A549 (cell line): ENCODE measurements around the gene KRT35. TPM values are rescaled to one million over a fixed set of nuclear protein-coding genes. Genes with fewer than 3 reads are reported as not detected.

Source experiments
- ATAC-seq, 2 experiments: fragments of 200-7000 bp in 1 of 2; fragments of >200 bp in 1 of 2; cut with Nextera tagmentation in 1 of 2; cut with Tn5 transposase in 1 of 2; 3 replicates each; pipeline versions ENCODE4 v1.8.0 to v1.9.1; 2018 to 2020; ENCODE audit warnings: mild to moderate bottlenecking in 1 of 2, moderate library complexity in 1 of 2
- CTCF ChIA-PET: fragments of 300-600 bp; sonication (Branson Sonifier 250); formaldehyde crosslinking; extraction: SDS; loops from one replicate; lab custom pipeline; 2021; ENCODE audit warnings: antibody characterized with exemption, inconsistent platforms; lab: Yijun Ruan, JAX
- POLR2A ChIA-PET: fragments of 350-600 bp; formaldehyde crosslinking; extraction: SDS; loops from one replicate; lab custom pipeline; 2021; ENCODE audit warnings: antibody characterized with exemption, inconsistent platforms; lab: Yijun Ruan, JAX
- DNase-seq, 2 experiments: peaks; one replicate each; pipeline versions ENCODE4 v3.0.0 to v3.0.0-alpha.2; 2011 to 2016; ENCODE audit warnings: low read depth in 1 of 2, low spot score in 1 of 2
- FAIRE-seq: peaks from 2 replicates; lab custom pipeline; 2011; peaks lifted over from hg19 to GRCh38; lab: Jason Lieb, UNC
- H3K27ac ChIP-seq, 2 experiments: fragments of >200 bp; sonication (Bioruptor Twin); formaldehyde crosslinking; 3 replicates each; pipeline ENCODE4 v1.5.1; 2016 to 2017
- H3K4me1 ChIP-seq: fragments of >200 bp; sonication (Bioruptor Twin); formaldehyde crosslinking; 3 replicates; pipeline ENCODE4 v1.6.1; 2016
- H3K4me2 ChIP-seq: fragments of >200 bp; sonication (Bioruptor Twin); formaldehyde crosslinking; 3 replicates; pipeline ENCODE4 v1.6.1; 2016
- H3K4me3 ChIP-seq: fragments of >200 bp; sonication (Bioruptor Twin); formaldehyde crosslinking; 3 replicates; pipeline ENCODE4 v1.5.1; 2016
- H3K9me3 ChIP-seq: fragments of >200 bp; sonication (Bioruptor Twin); formaldehyde crosslinking; 3 replicates; pipeline ENCODE4 v1.6.1; 2016
- FOSB ChIP-seq: fragments of 250-450 bp; sonication (Bioruptor Pico); IDR thresholded peaks from 2 replicates; pipeline ENCODE4 v1.5.0; 2020; ENCODE audit warnings: mild to moderate bottlenecking, moderate library complexity
- FOXS1 ChIP-seq: fragments of 250-450 bp; sonication (Bioruptor Pico); IDR thresholded peaks from 2 replicates; pipeline ENCODE4 v1.5.0; 2020; ENCODE audit warnings: mild to moderate bottlenecking, moderate library complexity
- HOXB13 ChIP-seq: fragments of 250-450 bp; sonication (Bioruptor Pico); IDR thresholded peaks from 2 replicates; pipeline ENCODE4 v1.5.0; 2020; ENCODE audit warnings: low read depth, mild to moderate bottlenecking, moderate library complexity
- HOXB5 ChIP-seq: fragments of 250-450 bp; sonication (Bioruptor Pico); IDR thresholded peaks from 2 replicates; pipeline ENCODE4 v1.5.0; 2020; ENCODE audit warnings: mild to moderate bottlenecking, moderate library complexity
- JUN ChIP-seq, 2 experiments: fragments of >200 bp; sonication (Bioruptor Twin); formaldehyde crosslinking; IDR thresholded peaks; 2 replicates in 1 of 2; 3 replicates in 1 of 2; pipeline ENCODE4 v1.6.1; 2016 to 2017
- KDM1A ChIP-seq: fragments of 200-600 bp; sonication (generic); IDR thresholded peaks from 2 replicates; pipeline ENCODE4 v1.6.1; 2016; ENCODE audit warnings: low read depth, mild to moderate bottlenecking
- MAZ ChIP-seq: fragments of 150-350 bp; IDR thresholded peaks from 2 replicates; pipeline ENCODE4 v1.6.1; 2014; ENCODE audit warnings: antibody characterized with exemption, low read depth, low read length, borderline replicate concordance
- MYC ChIP-seq: IDR thresholded peaks from 2 replicates; pipeline ENCODE4 v1.6.1; 2012; ENCODE audit warnings: mild to moderate bottlenecking, inconsistent platforms, low read length, improper control_type of control experiment, borderline replicate concordance
- NFE2L2 ChIP-seq: fragments of 150-350 bp; conservative IDR thresholded peaks from 2 replicates; pipeline ENCODE4 v1.6.1; 2014; ENCODE audit warnings: low read length
- NPAS2 ChIP-seq: fragments of 250-450 bp; sonication (Bioruptor Pico); IDR thresholded peaks from 2 replicates; pipeline ENCODE4 v1.8.0; 2022; ENCODE audit warnings: mild to moderate bottlenecking, moderate library complexity, borderline replicate concordance
- NR3C1 ChIP-seq: fragments of >200 bp; sonication (Bioruptor Twin); formaldehyde crosslinking; IDR thresholded peaks from 3 replicates; pipeline ENCODE4 v1.6.1; 2017
- POLR2AphosphoS2 ChIP-seq: conservative IDR thresholded peaks from 2 replicates; pipeline ENCODE4 v1.6.1; 2012; ENCODE audit warnings: low read length, improper control_type of control experiment, inconsistent platforms
- RARB ChIP-seq: fragments of 250-450 bp; sonication (Bioruptor Pico); IDR thresholded peaks from 2 replicates; pipeline ENCODE4 v1.8.0; 2021; ENCODE audit warnings: mild to moderate bottlenecking, moderate library complexity
- RFX5 ChIP-seq: fragments of 450-650 bp; IDR thresholded peaks from 2 replicates; pipeline ENCODE4 v1.7.1; 2014; ENCODE audit warnings: antibody characterized with exemption, mild to moderate bottlenecking, moderate library complexity
- ZC3H11A ChIP-seq: fragments of 450-650 bp; IDR thresholded peaks from 2 replicates; pipeline ENCODE4 v1.6.1; 2014; ENCODE audit warnings: antibody characterized with exemption, mild to moderate bottlenecking
- ZFP36 ChIP-seq: fragments of 450-650 bp; IDR thresholded peaks from 2 replicates; pipeline ENCODE4 v1.6.1; 2014; ENCODE audit warnings: borderline replicate concordance; ENCODE audit not compliant: partially characterized antibody
- ZSCAN20 ChIP-seq: fragments of 250-450 bp; sonication (Bioruptor Pico); IDR thresholded peaks from 2 replicates; pipeline ENCODE4 v1.8.0; 2022; ENCODE audit warnings: mild to moderate bottlenecking, moderate library complexity
- WGBS: methylation state at CpG from one replicate; pipeline ENCODE4 v1.1.6; 2017; ENCODE audit errors: missing lambda C conversion rate; 5-methylcytosine and 5-hydroxymethylcytosine counted together
- polyA plus RNA-seq, 4 experiments: library from polyadenylated mRNA; depleted of rRNA in 3 of 4; stranded (reverse); fragments of >200 nt; fragmentation: RNase III in 1 of 4; extraction: RNeasy Plus Mini Kit Qiagen cat#74134 plus additional on column Dnase treatment in 1 of 4; gene quantifications; 2 replicates in 3 of 4; 3 replicates in 1 of 4; pipeline ENCODE4 v1.2.3, GENCODE V29; 2011 to 2017
- TF ChIP-seq, protein P1 (sequence below): fragments of 250-450 bp; sonication (Bioruptor Pico); IDR thresholded peaks from 2 replicates; pipeline ENCODE4 v1.5.0; 2020; ENCODE audit warnings: low read depth, mild to moderate bottlenecking, moderate library complexity
- TF ChIP-seq, protein P2 (sequence below): fragments of 200-600 bp; sonication (generic); IDR thresholded peaks from 2 replicates; pipeline ENCODE4 v1.6.1; 2016; ENCODE audit warnings: antibody characterized with exemption, mild to moderate bottlenecking, moderate library complexity
- TF ChIP-seq, protein P3 (sequence below): IDR thresholded peaks from 2 replicates; pipeline ENCODE4 v1.6.1; 2012
- TF ChIP-seq, protein P4 (sequence below): fragments of >200 bp; sonication (Bioruptor Twin); formaldehyde crosslinking; IDR thresholded peaks from 3 replicates; pipeline ENCODE4 v1.5.1; 2016

Gene KRT35
- polyA plus RNA-seq, 2 of the 4 experiments (the other 2 are of a cell fraction) = not detected

DNA sequence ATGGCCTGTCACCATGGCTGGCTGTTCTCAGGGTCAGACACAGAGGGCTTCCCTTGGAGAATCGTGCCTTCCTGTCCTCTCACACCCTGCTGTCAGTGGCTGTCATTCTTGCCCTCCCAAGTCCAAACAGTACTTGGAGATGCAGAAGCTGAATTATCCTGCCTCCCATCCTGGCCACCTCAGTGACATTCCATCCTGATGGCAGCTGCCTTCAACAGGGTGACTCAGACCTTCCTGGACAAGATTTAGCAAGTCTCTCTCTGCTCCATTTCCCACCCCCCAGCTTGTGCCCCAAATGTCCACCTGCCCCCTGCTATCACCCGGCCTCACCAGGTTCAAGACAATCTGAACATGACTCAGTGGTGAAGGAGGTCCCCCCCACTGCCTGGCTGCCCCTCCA lies 13.6 kb upstream of the KRT35 start (continued):
- TF ChIP-seq, protein P1, sequence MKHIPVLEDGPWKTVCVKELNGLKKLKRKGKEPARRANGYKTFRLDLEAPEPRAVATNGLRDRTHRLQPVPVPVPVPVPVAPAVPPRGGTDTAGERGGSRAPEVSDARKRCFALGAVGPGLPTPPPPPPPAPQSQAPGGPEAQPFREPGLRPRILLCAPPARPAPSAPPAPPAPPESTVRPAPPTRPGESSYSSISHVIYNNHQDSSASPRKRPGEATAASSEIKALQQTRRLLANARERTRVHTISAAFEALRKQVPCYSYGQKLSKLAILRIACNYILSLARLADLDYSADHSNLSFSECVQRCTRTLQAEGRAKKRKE = no peak

DNA sequence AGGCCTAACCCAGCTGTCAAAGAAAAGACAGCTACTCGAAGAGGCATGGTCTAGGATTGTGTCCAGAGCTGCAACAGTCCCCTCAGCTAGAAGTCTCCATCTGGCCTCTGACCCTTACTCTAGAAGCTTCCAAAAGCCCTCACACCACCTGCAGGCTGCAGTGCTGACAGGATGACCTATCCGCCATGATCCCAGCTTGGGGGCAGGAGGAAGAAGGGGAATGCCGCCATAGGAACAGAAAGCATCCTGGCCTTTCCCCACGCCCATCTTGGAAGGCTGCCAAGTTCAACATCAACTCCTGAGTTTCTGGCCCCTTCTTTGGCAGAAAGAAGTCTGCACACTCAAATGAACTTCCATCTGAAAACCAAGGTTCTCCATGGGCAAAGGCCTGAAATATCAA lies 11.8 kb upstream of the KRT35 start:
- no peak overlapping the region for H3K4me2 ChIP-seq
- no peak for FAIRE-seq
- CTCF ChIA-PET = interaction anchor here (0.6 to 13.1 kb wide), 13 partner anchors 11 to 636 kb away, joined by 3 to 119 read pairs (median 4); no protein-coding TSS in a partner anchor
- H3K4me1 ChIP-seq = peaks cover 16% of the 10 kb centered on the region
- no peak for DNase-seq
- POLR2A ChIA-PET = no interaction called here
- H3K27ac ChIP-seq = no peak overlapping the region
- no peaks in the 10 kb centered on the region for H3K9me3 ChIP-seq
- 59% methylated on average over 4 of the region's 4 CpGs for WGBS
- TF ChIP-seq RARB (CRISPR knock-in tag) (no peak), HOXB13 (CRISPR knock-in tag) (no peak), ZFP36 (no peak), ZC3H11A (no peak)
- TF ChIP-seq, protein P2, sequence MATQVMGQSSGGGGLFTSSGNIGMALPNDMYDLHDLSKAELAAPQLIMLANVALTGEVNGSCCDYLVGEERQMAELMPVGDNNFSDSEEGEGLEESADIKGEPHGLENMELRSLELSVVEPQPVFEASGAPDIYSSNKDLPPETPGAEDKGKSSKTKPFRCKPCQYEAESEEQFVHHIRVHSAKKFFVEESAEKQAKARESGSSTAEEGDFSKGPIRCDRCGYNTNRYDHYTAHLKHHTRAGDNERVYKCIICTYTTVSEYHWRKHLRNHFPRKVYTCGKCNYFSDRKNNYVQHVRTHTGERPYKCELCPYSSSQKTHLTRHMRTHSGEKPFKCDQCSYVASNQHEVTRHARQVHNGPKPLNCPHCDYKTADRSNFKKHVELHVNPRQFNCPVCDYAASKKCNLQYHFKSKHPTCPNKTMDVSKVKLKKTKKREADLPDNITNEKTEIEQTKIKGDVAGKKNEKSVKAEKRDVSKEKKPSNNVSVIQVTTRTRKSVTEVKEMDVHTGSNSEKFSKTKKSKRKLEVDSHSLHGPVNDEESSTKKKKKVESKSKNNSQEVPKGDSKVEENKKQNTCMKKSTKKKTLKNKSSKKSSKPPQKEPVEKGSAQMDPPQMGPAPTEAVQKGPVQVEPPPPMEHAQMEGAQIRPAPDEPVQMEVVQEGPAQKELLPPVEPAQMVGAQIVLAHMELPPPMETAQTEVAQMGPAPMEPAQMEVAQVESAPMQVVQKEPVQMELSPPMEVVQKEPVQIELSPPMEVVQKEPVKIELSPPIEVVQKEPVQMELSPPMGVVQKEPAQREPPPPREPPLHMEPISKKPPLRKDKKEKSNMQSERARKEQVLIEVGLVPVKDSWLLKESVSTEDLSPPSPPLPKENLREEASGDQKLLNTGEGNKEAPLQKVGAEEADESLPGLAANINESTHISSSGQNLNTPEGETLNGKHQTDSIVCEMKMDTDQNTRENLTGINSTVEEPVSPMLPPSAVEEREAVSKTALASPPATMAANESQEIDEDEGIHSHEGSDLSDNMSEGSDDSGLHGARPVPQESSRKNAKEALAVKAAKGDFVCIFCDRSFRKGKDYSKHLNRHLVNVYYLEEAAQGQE = no peak
- no peak for ATAC-seq
- no peak overlapping the region for H3K4me3 ChIP-seq

DNA sequence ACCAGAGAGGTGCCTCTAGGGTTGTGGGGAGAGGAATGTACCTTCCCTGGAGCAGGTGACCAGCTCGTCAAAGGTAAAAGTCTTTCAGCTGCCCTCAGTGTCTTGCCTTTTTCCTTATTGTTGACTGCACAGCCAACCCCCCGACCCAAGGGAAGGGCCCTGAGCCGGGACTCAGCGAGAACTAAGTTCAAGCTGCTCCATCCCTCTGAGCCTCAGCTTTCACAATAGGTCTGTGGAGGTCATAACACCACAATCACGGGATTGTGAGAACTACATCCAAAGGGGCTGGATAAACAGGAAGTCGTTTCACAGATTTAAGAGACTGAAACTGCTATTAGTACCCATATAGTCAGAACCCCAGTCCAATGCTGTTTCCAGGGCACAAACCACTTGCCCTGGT lies 11.4 kb upstream of the KRT35 start:
- CTCF ChIA-PET = interaction anchor here (0.6 to 13.1 kb wide), 14 partner anchors 12 to 635 kb away, joined by 3 to 119 read pairs (median 4); no protein-coding TSS in a partner anchor
- 77% methylated on average over 6 of the region's 6 CpGs for WGBS
- no peak overlapping the region for H3K27ac ChIP-seq
- no peak for TF ChIP-seq MAZ
- no peak for TF ChIP-seq FOSB (CRISPR knock-in tag)
- no peak for TF ChIP-seq JUN (IDR thresholded peaks at IDR 0.05)
- TF ChIP-seq, protein P3, sequence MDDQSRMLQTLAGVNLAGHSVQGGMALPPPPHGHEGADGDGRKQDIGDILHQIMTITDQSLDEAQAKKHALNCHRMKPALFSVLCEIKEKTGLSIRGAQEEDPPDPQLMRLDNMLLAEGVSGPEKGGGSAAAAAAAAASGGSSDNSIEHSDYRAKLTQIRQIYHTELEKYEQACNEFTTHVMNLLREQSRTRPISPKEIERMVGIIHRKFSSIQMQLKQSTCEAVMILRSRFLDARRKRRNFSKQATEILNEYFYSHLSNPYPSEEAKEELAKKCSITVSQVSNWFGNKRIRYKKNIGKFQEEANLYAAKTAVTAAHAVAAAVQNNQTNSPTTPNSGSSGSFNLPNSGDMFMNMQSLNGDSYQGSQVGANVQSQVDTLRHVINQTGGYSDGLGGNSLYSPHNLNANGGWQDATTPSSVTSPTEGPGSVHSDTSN = no peak
- DNase-seq (no peak), FAIRE-seq (no peak), ATAC-seq (no peak)
- POLR2A ChIA-PET = no interaction called here
- H3K4me2 ChIP-seq = no peak overlapping the region
- no peaks in the 10 kb centered on the region for H3K9me3 ChIP-seq
- peaks cover 15% of the 10 kb centered on the region for H3K4me1 ChIP-seq
- H3K4me3 ChIP-seq = no peak overlapping the region

DNA sequence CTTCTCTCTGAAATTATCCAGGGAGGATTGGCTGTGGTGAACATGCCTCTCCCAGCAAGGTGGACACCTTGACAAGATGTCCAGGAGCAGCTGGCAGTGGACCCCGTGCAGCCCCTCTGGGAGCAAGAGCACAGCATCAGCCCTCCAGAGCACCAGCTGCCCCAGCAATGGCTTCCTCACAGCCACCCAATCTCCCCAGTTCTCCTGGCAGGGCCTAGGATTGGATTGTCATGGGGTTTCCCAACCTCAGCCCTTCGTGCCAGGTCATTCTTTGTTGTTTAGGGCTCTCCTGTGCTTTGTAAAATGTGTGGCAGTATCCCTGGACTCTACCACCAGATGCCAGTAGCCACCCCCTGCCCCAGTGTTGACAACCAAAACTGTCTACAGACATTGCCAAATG lies 10.5 kb upstream of the KRT35 start:
- Histone ChIP-seq H3K9me3 (no peaks in the 10 kb centered on the region), H3K4me3 (no peak overlapping the region), H3K4me1 (peaks cover 7% of the 10 kb centered on the region; the same call in 2 of the 3 replicates), H3K4me2 (no peak overlapping the region), H3K27ac (no peak overlapping the region)
- ChIA-PET POLR2A (no interaction called here), CTCF (interaction anchor here (1.3 to 13.1 kb wide), 6 partner anchors 12 to 176 kb away, joined by 3 to 119 read pairs (median 8); no protein-coding TSS in a partner anchor)
- WGBS = 76% methylated on average over 2 of the region's 2 CpGs
- FAIRE-seq = no peak
- no peak for ATAC-seq
- no peak for DNase-seq
- TF ChIP-seq KDM1A = no peak
- no peak for TF ChIP-seq RARB (CRISPR knock-in tag)
- TF ChIP-seq MYC = no peak
- TF ChIP-seq FOXS1 (CRISPR knock-in tag) = no peak
- TF ChIP-seq, protein P2 = no peak
- no peak for TF ChIP-seq NFE2L2
- no peak for TF ChIP-seq NPAS2 (CRISPR knock-in tag)
- no peak for TF ChIP-seq NR3C1
- no peak for TF ChIP-seq ZSCAN20 (CRISPR knock-in tag)
- no peak for TF ChIP-seq HOXB5 (CRISPR knock-in tag)
- no peak for TF ChIP-seq POLR2AphosphoS2
- no peak for TF ChIP-seq RFX5
- TF ChIP-seq, protein P4, sequence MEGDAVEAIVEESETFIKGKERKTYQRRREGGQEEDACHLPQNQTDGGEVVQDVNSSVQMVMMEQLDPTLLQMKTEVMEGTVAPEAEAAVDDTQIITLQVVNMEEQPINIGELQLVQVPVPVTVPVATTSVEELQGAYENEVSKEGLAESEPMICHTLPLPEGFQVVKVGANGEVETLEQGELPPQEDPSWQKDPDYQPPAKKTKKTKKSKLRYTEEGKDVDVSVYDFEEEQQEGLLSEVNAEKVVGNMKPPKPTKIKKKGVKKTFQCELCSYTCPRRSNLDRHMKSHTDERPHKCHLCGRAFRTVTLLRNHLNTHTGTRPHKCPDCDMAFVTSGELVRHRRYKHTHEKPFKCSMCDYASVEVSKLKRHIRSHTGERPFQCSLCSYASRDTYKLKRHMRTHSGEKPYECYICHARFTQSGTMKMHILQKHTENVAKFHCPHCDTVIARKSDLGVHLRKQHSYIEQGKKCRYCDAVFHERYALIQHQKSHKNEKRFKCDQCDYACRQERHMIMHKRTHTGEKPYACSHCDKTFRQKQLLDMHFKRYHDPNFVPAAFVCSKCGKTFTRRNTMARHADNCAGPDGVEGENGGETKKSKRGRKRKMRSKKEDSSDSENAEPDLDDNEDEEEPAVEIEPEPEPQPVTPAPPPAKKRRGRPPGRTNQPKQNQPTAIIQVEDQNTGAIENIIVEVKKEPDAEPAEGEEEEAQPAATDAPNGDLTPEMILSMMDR = no peak
